HepG2 (cell line): ENCODE measurements around the gene UCKL1. TPM values are rescaled to one million over a fixed set of nuclear protein-coding genes. Genes with fewer than 3 reads are reported as not detected.

Source experiments
- FOXC1 ChIP-seq: sonication (generic); formaldehyde crosslinking; IDR thresholded peaks from 2 replicates; pipeline ENCODE4 v1.8.0; 2022; ENCODE audit warnings: mild to moderate bottlenecking, missing genetic modification reagents, borderline replicate concordance
- FOXK1 ChIP-seq: sonication (generic); formaldehyde crosslinking; IDR thresholded peaks from 2 replicates; pipeline ENCODE4 v1.4.0; 2020; ENCODE audit warnings: low read depth, missing genetic modification reagents, borderline replicate concordance
- HIVEP1 ChIP-seq: sonication (generic); formaldehyde crosslinking; IDR thresholded peaks from 2 replicates; pipeline ENCODE4 v1.4.0; 2020; ENCODE audit warnings: mild to moderate bottlenecking, missing genetic modification reagents
- IKZF4 ChIP-seq: sonication (generic); formaldehyde crosslinking; IDR thresholded peaks from 2 replicates; pipeline ENCODE4 v1.5.1; 2020; ENCODE audit warnings: borderline replicate concordance, mild to moderate bottlenecking, low read depth, missing genetic modification reagents; ENCODE audit errors: not compliant biosample characterization
- IRF2 ChIP-seq: IDR thresholded peaks from 2 replicates; pipeline ENCODE4 v1.6.1; 2018; ENCODE audit warnings: missing genetic modification reagents, missing compliant biosample characterization
- KLF6 ChIP-seq: IDR thresholded peaks from 2 replicates; pipeline ENCODE4 v1.8.0; 2016; ENCODE audit warnings: missing biosample characterization, missing genetic modification reagents
- MIER3 ChIP-seq: IDR thresholded peaks from 2 replicates; pipeline ENCODE4 v1.6.1; 2016; ENCODE audit warnings: missing compliant biosample characterization, borderline replicate concordance
- NCOA1 ChIP-seq: sonication (generic); formaldehyde crosslinking; IDR thresholded peaks from 2 replicates; pipeline ENCODE4 v1.9.0; 2021; ENCODE audit warnings: missing genetic modification reagents
- NPAS2 ChIP-seq: sonication (generic); formaldehyde crosslinking; IDR thresholded peaks from 2 replicates; pipeline ENCODE4 v1.8.0; 2022; ENCODE audit warnings: mild to moderate bottlenecking, missing genetic modification reagents, borderline replicate concordance
- PAF1 ChIP-seq: IDR thresholded peaks from 2 replicates; pipeline ENCODE4 v1.6.1; 2016; ENCODE audit warnings: missing genetic modification reagents, missing compliant biosample characterization
- SIX1 ChIP-seq: sonication (generic); formaldehyde crosslinking; IDR thresholded peaks from 2 replicates; pipeline ENCODE4 v1.4.0; 2020; ENCODE audit warnings: missing genetic modification reagents, borderline replicate concordance
- SMARCE1 ChIP-seq: fragments of 450-650 bp; IDR thresholded peaks from 2 replicates; pipeline ENCODE4 v1.6.1; 2017; ENCODE audit warnings: borderline replicate concordance
- SRF ChIP-seq: IDR thresholded peaks from 2 replicates; pipeline ENCODE4 v1.6.1; 2011; ENCODE audit warnings: mild to moderate bottlenecking, low read depth, low read length, moderate library complexity
- TFDP2 ChIP-seq: sonication (generic); formaldehyde crosslinking; IDR thresholded peaks from 2 replicates; pipeline ENCODE4 v1.4.0; 2020; ENCODE audit warnings: missing genetic modification reagents
- ZGPAT ChIP-seq: IDR thresholded peaks from 2 replicates; pipeline ENCODE4 v1.6.1; 2016; ENCODE audit warnings: mild to moderate bottlenecking
- ZMYM4 ChIP-seq: sonication (generic); formaldehyde crosslinking; IDR thresholded peaks from 2 replicates; pipeline ENCODE4 v1.8.1; 2023; ENCODE audit warnings: mild to moderate bottlenecking, missing genetic modification reagents
- ZNF205 ChIP-seq: IDR thresholded peaks from 2 replicates; pipeline ENCODE4 v1.6.1; 2018; ENCODE audit warnings: missing biosample characterization, missing genetic modification reagents
- ZNF280B ChIP-seq: sonication (generic); formaldehyde crosslinking; IDR thresholded peaks from 2 replicates; pipeline ENCODE4 v1.5.0; 2020; ENCODE audit warnings: missing genetic modification reagents, mild to moderate bottlenecking, borderline replicate concordance
- ZNF3 ChIP-seq: IDR thresholded peaks from 2 replicates; pipeline ENCODE4 v1.7.0; 2017; ENCODE audit warnings: inconsistent platforms
- ZNF597 ChIP-seq: sonication (generic); formaldehyde crosslinking; IDR thresholded peaks from 2 replicates; pipeline ENCODE4 v1.5.0; 2020; ENCODE audit warnings: missing genetic modification reagents
- ZNF75D ChIP-seq: sonication (generic); formaldehyde crosslinking; IDR thresholded peaks from 2 replicates; pipeline ENCODE4 v1.8.1; 2023; ENCODE audit warnings: missing genetic modification reagents, mild to moderate bottlenecking, borderline replicate concordance
- ZNF781 ChIP-seq: sonication (generic); formaldehyde crosslinking; IDR thresholded peaks from 2 replicates; pipeline ENCODE4 v1.5.1; 2020; ENCODE audit warnings: borderline replicate concordance, mild to moderate bottlenecking, missing genetic modification reagents; ENCODE audit errors: not compliant biosample characterization
- polyA plus RNA-seq, 8 experiments: library from polyadenylated mRNA; depleted of rRNA in 3 of 8; stranded (reverse) in 7 of 8; unstranded in 1 of 8; fragments of >200 nt; fragmentation: Illumina TruSeq in 4 of 8; extraction: Trizol in 4 of 8; gene quantifications; 2 replicates each; pipeline versions ENCODE4 v1.2.1 to v1.2.3, GENCODE V29; 2011 to 2016; ENCODE audit warnings: low read depth in 4 of 8, missing spikeins in 1 of 8, mixed read lengths in 1 of 8; ENCODE audit not compliant: insufficient read depth in 1 of 8
- total RNA-seq, 5 experiments: library from RNA; depleted of rRNA; stranded (reverse); fragments of >200 nt; fragmentation: Illumina TruSeq; extraction: Trizol; gene quantifications; 2 replicates each; pipeline ENCODE4 v1.2.3, GENCODE V29; 2016; ENCODE audit warnings: low read depth in 1 of 5
- TF ChIP-seq, protein P1 (sequence below): sonication (generic); formaldehyde crosslinking; IDR thresholded peaks from 2 replicates; pipeline ENCODE4 v1.4.0; 2020; ENCODE audit warnings: missing genetic modification reagents, mild to moderate bottlenecking, borderline replicate concordance

Gene UCKL1
- total and polyA plus RNA-seq, 2 of the 13 experiments (the other 11 are each of a cell fraction or from before 2014, with no cell fraction given) = 50.2 to 126 TPM

GRCh38 chr20:63979557-63980316 lies 23.5 kb upstream of the UCKL1 start, which contains the start of gene SAMD10 (continued):
- TF ChIP-seq SRF (no peak), HIVEP1 (0 out of 2 replicates have a peak, but pooled peaks have one; percentile 49), FOXK1 (CRISPR knock-in tag) (no peak), NPAS2 (CRISPR knock-in tag) (no peak), ZNF280B (CRISPR knock-in tag) (peak; percentile 85), ZNF3 (CRISPR knock-in tag) (no peak), ZNF781 (no peak), ZNF75D (no peak), IRF2 (0 out of 2 replicates have a peak, but pooled peaks have one; percentile 14), ZNF597 (CRISPR knock-in tag) (no peak), KLF6 (CRISPR knock-in tag) (no peak), ZGPAT (CRISPR knock-in tag) (no peak), PAF1 (CRISPR knock-in tag) (no peak), SIX1 (CRISPR knock-in tag) (no peak), ZNF205 (CRISPR knock-in tag) (no peak), FOXC1 (CRISPR knock-in tag) (peak; percentile 77), ZMYM4 (CRISPR knock-in tag) (no peak), IKZF4 (CRISPR knock-in tag) (no peak), NCOA1 (CRISPR knock-in tag) (no peak), SMARCE1 (no peak), TFDP2 (no peak), MIER3 (no peak; the same call in 1 of the 2 replicates)
- TF ChIP-seq, protein P1, sequence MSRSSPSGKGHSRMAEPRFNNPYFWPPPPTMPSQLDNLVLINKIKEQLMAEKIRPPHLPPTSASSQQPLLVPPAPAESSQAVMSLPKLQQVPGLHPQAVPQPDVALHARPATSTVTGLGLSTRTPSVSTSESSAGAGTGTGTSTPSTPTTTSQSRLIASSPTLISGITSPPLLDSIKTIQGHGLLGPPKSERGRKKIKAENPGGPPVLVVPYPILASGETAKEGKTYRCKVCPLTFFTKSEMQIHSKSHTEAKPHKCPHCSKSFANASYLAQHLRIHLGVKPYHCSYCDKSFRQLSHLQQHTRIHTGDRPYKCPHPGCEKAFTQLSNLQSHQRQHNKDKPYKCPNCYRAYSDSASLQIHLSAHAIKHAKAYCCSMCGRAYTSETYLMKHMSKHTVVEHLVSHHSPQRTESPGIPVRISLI (CRISPR knock-in tag) = no peak
